Bronchial epithelial cell (primary cell): ENCODE results near the gene ATP5ME. TPM values are rescaled to one million over a fixed set of nuclear protein-coding genes. Genes with fewer than 3 reads are reported as not detected.

ENCODE experiments used
- DNase-seq: peaks from one replicate; pipeline ENCODE4 v3.0.0-alpha.2; 2010; ENCODE audit warnings: low read depth
- FAIRE-seq: peaks from 2 replicates; lab custom pipeline; 2011; peaks lifted over from hg19 to GRCh38; lab: Jason Lieb, UNC
- H3K27me3 ChIP-seq: 2 replicates; pipeline ENCODE4 v1.5.1; 2011; ENCODE audit warnings: low read length; ENCODE audit not compliant: control insufficient read depth, insufficient read depth
- H3K36me3 ChIP-seq: 2 replicates; pipeline ENCODE4 v1.5.1; 2011; ENCODE audit warnings: low read length; ENCODE audit not compliant: control insufficient read depth, insufficient read depth
- H3K4me3 ChIP-seq: 2 replicates; pipeline ENCODE4 v1.5.1; 2011; ENCODE audit warnings: mild to moderate bottlenecking, low read depth, low read length, control low read depth
- CTCF ChIP-seq: IDR thresholded peaks from 2 replicates; pipeline ENCODE4 v1.5.1; 2011; ENCODE audit warnings: mild to moderate bottlenecking, moderate library complexity, low read length, control low read depth, inconsistent platforms; ENCODE audit not compliant: insufficient read depth, severe bottlenecking
- total RNA-seq: library from RNA; depleted of rRNA; stranded (reverse); fragments of >200 nt; gene quantifications from 2 replicates; pipeline ENCODE4 v1.2.1, GENCODE V29; 2014

Gene ATP5ME
- total RNA-seq, 1 donor from 2014 or later = 70.8 TPM

DNA sequence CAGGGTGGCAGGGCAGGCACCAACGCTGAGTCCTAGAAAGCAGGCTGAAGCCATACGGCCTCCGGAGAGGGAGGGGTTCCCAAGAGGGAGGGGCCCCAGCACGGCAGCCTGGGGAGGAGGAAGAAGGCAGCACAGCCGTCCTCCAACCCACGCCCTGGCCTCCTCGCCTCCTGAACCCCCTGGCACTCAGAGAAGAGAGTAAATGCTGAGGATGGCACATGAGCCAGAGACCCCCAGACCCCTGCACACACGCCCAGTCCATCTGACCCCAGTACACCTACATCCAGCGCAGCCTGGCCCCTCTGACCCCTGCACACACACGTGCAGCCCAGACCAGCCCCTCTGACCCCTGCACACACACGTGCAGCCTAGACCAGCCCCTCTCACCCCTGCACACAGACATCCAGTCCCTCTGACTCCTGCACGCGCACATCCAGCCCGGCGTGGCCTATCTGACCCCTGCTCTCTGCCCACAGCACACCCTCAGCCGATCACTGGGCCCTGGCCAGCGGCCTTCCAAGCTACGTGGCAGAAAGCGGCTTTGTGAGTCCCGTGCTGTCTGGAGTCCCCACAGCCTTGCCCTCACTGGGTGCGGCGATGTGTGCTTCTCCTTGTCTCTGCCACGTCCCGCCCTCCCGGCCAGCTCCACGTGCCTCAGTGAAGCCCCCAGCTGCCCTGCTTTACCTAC, 18.5 kb downstream of the ATP5ME start:
- FAIRE-seq (no peak), DNase-seq (no peak)
- H3K4me3 ChIP-seq = no peak overlapping the region
- no peaks in the 10 kb centered on the region for H3K36me3 ChIP-seq
- peaks cover 6% of the 10 kb centered on the region for H3K27me3 ChIP-seq
- no peak for TF ChIP-seq CTCF

DNA sequence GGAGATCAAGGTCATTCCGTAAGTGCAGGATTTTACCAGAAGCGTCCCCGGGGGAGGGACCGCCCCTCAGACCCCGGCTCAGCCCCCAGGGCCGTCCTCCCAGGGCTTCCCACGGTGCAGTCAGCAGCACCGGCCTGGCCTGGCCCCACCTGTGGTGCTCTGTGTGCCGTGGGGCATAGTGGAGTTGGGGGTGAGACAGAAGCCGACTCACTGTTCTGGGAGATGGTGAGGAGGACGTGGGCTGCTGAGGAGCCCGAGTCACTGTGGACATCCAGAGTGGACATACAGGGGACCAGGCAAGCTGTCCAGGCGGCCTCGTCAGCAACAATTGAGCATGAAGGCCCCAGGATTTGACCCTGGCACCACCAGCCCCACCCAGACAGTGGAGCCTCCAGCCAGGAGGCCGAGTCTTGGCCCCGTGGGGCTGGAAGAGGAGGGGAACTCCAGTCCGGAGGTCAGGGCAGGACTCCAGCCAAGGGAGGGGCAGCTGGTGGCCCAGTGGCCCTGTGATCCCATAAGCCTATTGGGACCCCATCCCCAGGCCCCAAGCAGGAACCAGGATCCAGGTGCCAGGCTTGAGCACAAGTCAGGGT, 19.1 kb downstream of the ATP5ME start:
- Histone ChIP-seq H3K27me3 (peaks cover 6% of the 10 kb centered on the region), H3K36me3 (no peaks in the 10 kb centered on the region), H3K4me3 (no peak overlapping the region)
- TF ChIP-seq CTCF = no peak
- DNase-seq (no peak), FAIRE-seq (no peak)

GRCh38 chr4:654503-654845, 19.6 kb downstream of the ATP5ME start:
- Histone ChIP-seq H3K4me3 (no peak overlapping the region), H3K27me3 (peaks cover 6% of the 10 kb centered on the region), H3K36me3 (no peaks in the 10 kb centered on the region)
- no peak for TF ChIP-seq CTCF
- DNase-seq = no peak
- no peak for FAIRE-seq

DNA sequence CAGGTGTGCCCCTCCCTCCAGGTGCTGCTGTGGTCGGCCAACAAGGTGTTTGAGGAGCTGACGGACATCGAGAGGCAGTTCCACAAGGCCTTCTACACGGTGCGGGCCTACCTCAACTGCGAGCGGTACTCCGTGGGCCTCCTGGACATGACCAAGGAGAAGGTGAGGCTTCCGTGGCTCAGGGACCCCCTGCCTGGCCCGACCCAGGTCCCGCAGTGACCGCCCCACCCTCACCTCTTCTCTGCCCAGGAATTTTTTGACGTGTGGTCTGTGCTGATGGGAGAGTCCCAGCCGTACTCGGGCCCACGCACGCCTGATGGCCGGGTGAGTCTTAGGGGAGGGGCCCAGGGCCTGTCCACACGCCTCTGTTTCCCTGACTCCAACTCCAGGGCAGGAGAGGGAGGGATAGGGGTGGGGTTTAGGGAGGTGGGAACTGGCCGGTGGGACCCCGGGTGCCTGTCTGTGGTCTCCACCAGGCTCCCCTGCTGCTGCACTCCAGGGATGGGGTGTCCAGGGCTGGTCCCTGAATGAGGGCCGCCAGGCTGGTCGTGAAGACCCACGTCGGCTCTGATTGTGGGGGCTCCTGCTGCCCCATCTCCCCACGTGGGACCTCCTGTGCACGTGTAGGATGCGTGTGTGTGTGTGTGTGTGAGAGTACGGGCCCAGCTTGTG, 20.1 kb downstream of the ATP5ME start:
- no peak for FAIRE-seq
- Histone ChIP-seq H3K36me3 (no peaks in the 10 kb centered on the region), H3K27me3 (peaks cover 6% of the 10 kb centered on the region), H3K4me3 (no peak overlapping the region)
- no peak for TF ChIP-seq CTCF
- no peak for DNase-seq

- TF ChIP-seq CTCF = no peak
- H3K4me3 ChIP-seq = no peak overlapping the region
- FAIRE-seq (no peak), DNase-seq (no peak)
- peaks cover 6% of the 10 kb centered on the region for H3K27me3 ChIP-seq
- H3K36me3 ChIP-seq = no peaks in the 10 kb centered on the region
These were observed 20.8 kb downstream of the ATP5ME start for GRCh38 chr4:653080-653821.
